ENCODE data around the gene CKAP4.

GRCh38 chr12:106246891-106247673 lies 738 bp downstream of the CKAP4 start:
- TF ChIP-seq CTCF (conservative IDR thresholded peaks at IDR 0.05) = no peak
- TF ChIP-seq ZFX (IDR thresholded peaks at IDR 0.05) = peak; percentile 71

Measured in C4-2B (cell line).